ENCODE data around the gene AUTS2. TPM values are rescaled to one million over a fixed set of nuclear protein-coding genes. Genes with fewer than 3 reads are reported as not detected.

Gene AUTS2
- total and polyA plus RNA-seq, 2 of the 8 experiments (the other 6 are each of a cell fraction or from before 2014, with no cell fraction given): 25.9 to 101 TPM

GRCh38 chr7:69762821-69763352 is 164.6 kb downstream of the AUTS2 start:
- WGBS, 2 experiments (ENCODE audit: extremely low coverage in 1 of 2, insufficient coverage in 1 of 2, insufficient read length in 1 of 2, insufficient replicate concordance in 2 of 2, low coverage in 1 of 2, low lambda C conversion rate in 2 of 2, missing lambda C conversion rate in 1 of 2): 81% methylated on average over 3 of the region's 3 CpGs; no CpG with 5 or more reads in 1 of the 2 experiments
- no peak for DNase-seq (ENCODE audit: low read depth in 1 of 2, low spot score in 2 of 2)
- TF ChIP-seq ATF2 (IDR thresholded peaks at IDR 0.05; ENCODE audit: low read length): no peak
- TF ChIP-seq TBP (IDR thresholded peaks at IDR 0.05; ENCODE audit: low read depth, low read length): no peak
- TF ChIP-seq CBX5 (IDR thresholded peaks at IDR 0.05; ENCODE audit: low read depth, low read length): no peak
- no peak for TF ChIP-seq TEAD4 (IDR thresholded peaks at IDR 0.05; ENCODE audit: low read depth, low read length)
- no peak for TF ChIP-seq JUN (IDR thresholded peaks at IDR 0.05; ENCODE audit: low read depth, low read length)
- no peak for TF ChIP-seq POLR2AphosphoS5 (IDR thresholded peaks at IDR 0.05; ENCODE audit: low read depth, low read length)
- no peak for TF ChIP-seq KDM5A (IDR thresholded peaks at IDR 0.05; ENCODE audit: low read length)
- TF ChIP-seq EGR1 (IDR thresholded peaks at IDR 0.05; ENCODE audit: borderline replicate concordance, low read depth, low read length): no peak
- no peak for TF ChIP-seq CEBPB (IDR thresholded peaks at IDR 0.05; ENCODE audit: low read depth, low read length)
- TF ChIP-seq EZH2 (IDR thresholded peaks at IDR 0.05; ENCODE audit: low read depth, low read length, severe bottlenecking): no peak
- TF ChIP-seq RNF2 (IDR thresholded peaks at IDR 0.05; ENCODE audit: borderline replicate concordance, low read depth, low read length, missing control alignments, poor library complexity, severe bottlenecking): no peak
- no peak for TF ChIP-seq JUND (IDR thresholded peaks at IDR 0.05; ENCODE audit: low read length)

More at GRCh38 chr7:69762821-69763352, 164.6 kb downstream of the AUTS2 start:
- Histone ChIP-seq H3K36me3 (ENCODE audit: control insufficient read depth in 2 of 4, insufficient read depth in 4 of 4, low read length in 3 of 4) (no peaks in the 10 kb centered on the region), H3K23me2 (ENCODE audit: low read depth, low read length) (no peaks in the 10 kb centered on the region), H3K56ac (replicated peaks; ENCODE audit: insufficient read length, low read depth, low read length) (no peak overlapping the region), H3K79me2 (ENCODE audit: control insufficient read depth in 1 of 2, insufficient read depth in 2 of 2, low read length in 2 of 2) (0 out of 4 replicates have a peak, but pooled peaks cover 0 to 3% of the 10 kb centered on the region in 2 experiments), H3K27me3 (replicated peaks in 1 of 4; ENCODE audit: control insufficient read depth in 3 of 4, extremely low read depth in 1 of 4, insufficient read depth in 3 of 4, low read length in 3 of 4) (no peaks in the 10 kb centered on the region), H2BK12ac (ENCODE audit: low read depth, low read length) (no peak overlapping the region), H2BK20ac (ENCODE audit: low read length) (no peak overlapping the region), H2AK5ac (ENCODE audit: low read depth, low read length) (no peak overlapping the region), H4K5ac (ENCODE audit: insufficient read length, low read depth, low read length) (no peak overlapping the region), H3K9ac (replicated peaks in 1 of 4; ENCODE audit: extremely low read depth in 1 of 4, low read depth in 3 of 4, low read length in 3 of 4) (no peak overlapping the region), H3K23ac (ENCODE audit: insufficient read length) (no peak overlapping the region), H3K9me3 (ENCODE audit: insufficient read depth in 2 of 2, low read depth in 1 of 2, low read length in 1 of 2) (no peaks in the 10 kb centered on the region), H4K8ac (ENCODE audit: extremely low read depth, insufficient read depth, low read length) (no peak overlapping the region), H2BK15ac (ENCODE audit: low read length) (no peak overlapping the region), H2BK120ac (replicated peaks; ENCODE audit: low read depth, low read length) (no peak overlapping the region), H3K4me2 (ENCODE audit: insufficient read depth in 1 of 2, low read depth in 2 of 2, low read length in 2 of 2) (no peak overlapping the region), H2AFZ (ENCODE audit: low read length) (no peak overlapping the region), H3K27ac (ENCODE audit: low read depth, low read length) (no peak overlapping the region), H3K4me3 (ENCODE audit: extremely low read depth in 1 of 4, insufficient read depth in 2 of 4, low read depth in 3 of 4, low read length in 4 of 4) (no peak overlapping the region), H3K4me1 (replicated peaks in 1 of 4; ENCODE audit: control insufficient read depth in 3 of 4, insufficient read depth in 4 of 4, low read length in 3 of 4) (no peaks in the 10 kb centered on the region; a peak in 1 of 7 replicates), H3K79me1 (ENCODE audit: low read depth, low read length) (no peaks in the 10 kb centered on the region), H2BK5ac (ENCODE audit: low read depth, low read length) (no peak overlapping the region), H3K4ac (replicated peaks; ENCODE audit: insufficient read length, low read depth, low read length) (no peak overlapping the region), H3K18ac (ENCODE audit: extremely low read depth, low read length) (no peak overlapping the region), H4K20me1 (replicated peaks in 1 of 2; ENCODE audit: control insufficient read depth in 1 of 2, insufficient read depth in 2 of 2, low read length in 2 of 2) (no peaks in the 10 kb centered on the region), H3K14ac (ENCODE audit: insufficient read length) (no peak overlapping the region), H4K91ac (replicated peaks; ENCODE audit: insufficient read length, low read length) (no peak overlapping the region)
- POLR2A ChIA-PET (ENCODE audit: partially characterized antibody): interaction anchor here (0.6 to 1.1 kb wide), 2 partner anchors 9 to 10 kb away, joined by 3 read pairs; no protein-coding TSS in a partner anchor
- FAIRE-seq: no peak
- CTCF ChIA-PET (ENCODE audit: partially characterized antibody): interaction anchor here (1.6 kb wide), 1 partner anchor 14 kb away, joined by 3 read pairs; no protein-coding TSS in a partner anchor
